ENCODE results near the gene IL4I1. TPM values are rescaled to one million over a fixed set of nuclear protein-coding genes. Genes with fewer than 3 reads are reported as not detected.

IL4I1 gene
- total and polyA plus RNA-seq, 2 of the 8 experiments (the other 6 are each of a cell fraction or from before 2014, with no cell fraction given): 0.41 to 0.76 TPM

DNA sequence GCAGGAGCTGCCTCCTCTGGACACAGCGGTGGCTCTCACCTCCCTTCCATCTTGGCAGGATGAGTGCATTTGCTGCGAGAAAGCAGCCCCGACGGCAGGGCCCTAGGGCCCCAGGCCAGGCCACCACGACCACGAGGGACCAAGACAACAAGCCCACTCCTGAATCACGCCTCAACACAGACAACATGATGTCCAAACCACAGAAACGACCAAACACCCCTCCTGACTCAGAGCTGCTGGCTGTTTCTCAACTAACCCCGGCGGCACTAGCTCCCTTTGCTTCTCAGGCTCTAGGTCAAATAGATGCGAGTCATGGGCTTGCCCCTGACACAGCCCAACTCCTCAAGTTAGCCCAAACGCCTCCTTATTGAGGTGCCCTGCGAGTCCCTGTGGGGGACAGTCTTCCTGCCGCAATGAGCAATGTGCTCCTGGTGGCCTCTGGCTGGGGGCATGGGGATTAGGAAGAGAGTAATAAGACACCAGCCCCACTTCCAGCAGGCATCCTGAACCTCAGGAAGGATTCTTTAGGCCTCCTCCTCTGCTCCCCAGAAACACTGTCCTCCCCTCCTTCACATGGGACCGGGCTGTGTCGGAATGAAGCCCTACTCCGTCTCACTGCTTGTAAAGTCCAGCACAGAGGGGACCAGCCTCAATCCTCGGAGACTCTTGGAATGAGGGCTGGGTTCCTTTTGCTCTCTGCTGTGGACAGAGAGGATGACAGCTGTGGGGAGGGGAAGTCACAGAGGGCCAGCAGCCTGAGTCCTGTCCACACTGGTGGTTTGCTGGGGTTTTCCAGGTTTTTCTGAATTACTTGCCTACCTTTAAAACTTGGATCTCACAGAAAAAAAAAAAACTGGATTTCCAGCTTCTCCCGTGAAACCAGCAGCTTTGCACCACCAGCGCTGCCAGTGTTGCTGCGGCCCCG, 25.4 kb upstream of the IL4I1 start:
- no peak overlapping the region for H3K4me3 ChIP-seq (ENCODE audit: extremely low read depth in 1 of 4, insufficient read depth in 2 of 4, low read depth in 3 of 4, low read length in 4 of 4)
- no peak overlapping the region for H3K56ac ChIP-seq (replicated peaks; ENCODE audit: insufficient read length, low read depth, low read length)
- no peak overlapping the region; a peak in 1 of 7 replicates for H3K9ac ChIP-seq (replicated peaks in 1 of 4; ENCODE audit: extremely low read depth in 1 of 4, low read depth in 3 of 4, low read length in 3 of 4)
- no peaks in the 10 kb centered on the region for H3K23me2 ChIP-seq (ENCODE audit: low read depth, low read length)
- H2BK15ac ChIP-seq (ENCODE audit: low read length): no peak overlapping the region
- no peak overlapping the region; a peak in 1 of 4 replicates for H3K4me2 ChIP-seq (ENCODE audit: insufficient read depth in 1 of 2, low read depth in 2 of 2, low read length in 2 of 2)
- no peak overlapping the region for H2BK12ac ChIP-seq (ENCODE audit: low read depth, low read length)
- H3K18ac ChIP-seq (ENCODE audit: extremely low read depth, low read length): no peak overlapping the region
- H3K79me2 ChIP-seq (ENCODE audit: control insufficient read depth in 1 of 2, insufficient read depth in 2 of 2, low read length in 2 of 2): peaks cover 15 to 95% of the 10 kb centered on the region in 2 experiments
- no peak overlapping the region for H3K23ac ChIP-seq (ENCODE audit: insufficient read length)
- H3K4ac ChIP-seq (replicated peaks; ENCODE audit: insufficient read length, low read depth, low read length): no peak overlapping the region
- H4K91ac ChIP-seq (replicated peaks; ENCODE audit: insufficient read length, low read length): no peak overlapping the region
- H3K14ac ChIP-seq (ENCODE audit: insufficient read length): no peak overlapping the region
- no peaks in the 10 kb centered on the region for H3K9me3 ChIP-seq (ENCODE audit: insufficient read depth in 2 of 2, low read depth in 1 of 2, low read length in 1 of 2)
- peaks cover 0 to 15% (median 4%) of the 10 kb centered on the region in 4 experiments; a peak in 5 of 7 replicates for H3K4me1 ChIP-seq (replicated peaks in 1 of 4; ENCODE audit: control insufficient read depth in 3 of 4, insufficient read depth in 4 of 4, low read length in 3 of 4)
- CTCF ChIA-PET (ENCODE audit: partially characterized antibody): interaction anchor here (1.0 to 1.6 kb wide), 2 partner anchors 10 to 61 kb away, joined by 3 to 5 read pairs; no protein-coding TSS in a partner anchor
- peak overlapping the region; percentile 31; the same call in 1 of the 2 replicates for H4K8ac ChIP-seq (ENCODE audit: extremely low read depth, insufficient read depth, low read length)
- no peak overlapping the region for H3K27ac ChIP-seq (ENCODE audit: low read depth, low read length)
- peaks cover 55% of the 10 kb centered on the region in 2 experiments for H4K20me1 ChIP-seq (replicated peaks in 1 of 2; ENCODE audit: control insufficient read depth in 1 of 2, insufficient read depth in 2 of 2, low read length in 2 of 2)
- H3K79me1 ChIP-seq (ENCODE audit: low read depth, low read length): peaks cover 21% of the 10 kb centered on the region
- DNase-seq (ENCODE audit: low read depth in 1 of 2, low spot score in 2 of 2): no peak
- H3K27me3 ChIP-seq (replicated peaks in 1 of 4; ENCODE audit: control insufficient read depth in 3 of 4, extremely low read depth in 1 of 4, insufficient read depth in 3 of 4, low read length in 3 of 4): no peaks in the 10 kb centered on the region
- peaks cover 14 to 47% (median 28%) of the 10 kb centered on the region in 4 experiments for H3K36me3 ChIP-seq (ENCODE audit: control insufficient read depth in 2 of 4, insufficient read depth in 4 of 4, low read length in 3 of 4)
- H2BK5ac ChIP-seq (ENCODE audit: low read depth, low read length): 0 out of 2 replicates have a peak overlapping the region, but pooled peaks have one; percentile 2
- no peak overlapping the region for H2BK20ac ChIP-seq (ENCODE audit: low read length)
- WGBS, 2 experiments (ENCODE audit: extremely low coverage in 1 of 2, insufficient coverage in 1 of 2, insufficient read length in 1 of 2, insufficient replicate concordance in 2 of 2, low coverage in 1 of 2, low lambda C conversion rate in 2 of 2, missing lambda C conversion rate in 1 of 2): 89% methylated on average over 22 of the region's 22 CpGs; no CpG with 5 or more reads in 1 of the 2 experiments
- no peak overlapping the region for H4K5ac ChIP-seq (ENCODE audit: insufficient read length, low read depth, low read length)
- H2BK120ac ChIP-seq (replicated peaks; ENCODE audit: low read depth, low read length): no peak overlapping the region
- H2AFZ ChIP-seq (ENCODE audit: low read length): no peak overlapping the region
- FAIRE-seq: no peak
- no peak overlapping the region for H2AK5ac ChIP-seq (ENCODE audit: low read depth, low read length)
- POLR2A ChIA-PET (ENCODE audit: partially characterized antibody): interaction anchor here (0.6 to 19.2 kb wide), 11 partner anchors 2 to 490 kb away, joined by 3 to 373 read pairs (median 3); partner anchors contain the start of genes ATF5, NUP62 and VRK3

Measured in H1 (cell line).